Measurements from ENCODE around the gene ADAM30.

The ADAM30 gene

GRCh38 chr1:119906927-119907652 lies 10.8 kb upstream of the ADAM30 start:
- no peak for DNase-seq

- no peak for DNase-seq
These were observed 7.1 kb upstream of the ADAM30 start for GRCh38 chr1:119903443-119903835.

GRCh38 chr1:119902775-119903442 lies 6.6 kb upstream of the ADAM30 start:
- DNase-seq, result no peak

- no peak for DNase-seq
These were observed 2.8 kb upstream of the ADAM30 start for GRCh38 chr1:119898981-119899720.

GRCh38 chr1:119898530-119898929 lies 2.2 kb upstream of the ADAM30 start:
- DNase-seq, result no peak

GRCh38 chr1:119895102-119895501 lies 1.2 kb downstream of the ADAM30 start:
- DNase-seq, result no peak

- no peak for DNase-seq
These were observed 2.3 kb downstream of the ADAM30 start for GRCh38 chr1:119893827-119894700.

GRCh38 chr1:119893238-119893791 lies 3.0 kb downstream of the ADAM30 start:
- no peak for DNase-seq

GRCh38 chr1:119891386-119891785 lies 4.9 kb downstream of the ADAM30 start:
- DNase-seq, result no peak

GRCh38 chr1:119888476-119888875 lies 7.8 kb downstream of the ADAM30 start:
- DNase-seq, result no peak

- DNase-seq, result no peak
These were observed 8.9 kb downstream of the ADAM30 start for GRCh38 chr1:119887427-119887826.

GRCh38 chr1:119885903-119886783 lies 10.2 kb downstream of the ADAM30 start:
- no peak for DNase-seq

- DNase-seq, result no peak
These were observed 11.6 kb downstream of the ADAM30 start for GRCh38 chr1:119884711-119885110.

- DNase-seq, result no peak
These were observed 12.5 kb downstream of the ADAM30 start for GRCh38 chr1:119883826-119884225.

- no peak for DNase-seq
These were observed 13.9 kb downstream of the ADAM30 start for GRCh38 chr1:119882132-119883049.

GRCh38 chr1:119879510-119880434 lies 16.5 kb downstream of the ADAM30 start:
- DNase-seq, result no peak

GRCh38 chr1:119878171-119878570 lies 18.1 kb downstream of the ADAM30 start:
- DNase-seq, result no peak

- DNase-seq, result no peak
These were observed 22.1 kb downstream of the ADAM30 start for GRCh38 chr1:119874186-119874585.
